Stimulated activated CD4-positive, alpha-beta T cell treated with anti-CD3 and anti-CD28 coated beads, Interleukin-12 subunit alpha, Interleukin-12 subunit beta, amount 100 ng/mL, for 24 hours (primary cell): Measurements from ENCODE around the gene LRBA.

ENCODE experiments used
- DNase-seq, 2 experiments: peaks; one replicate each; pipeline ENCODE4 v3.0.0-alpha.2; 2020; ENCODE audit warnings: low read depth in 2 of 2

LRBA gene

DNA sequence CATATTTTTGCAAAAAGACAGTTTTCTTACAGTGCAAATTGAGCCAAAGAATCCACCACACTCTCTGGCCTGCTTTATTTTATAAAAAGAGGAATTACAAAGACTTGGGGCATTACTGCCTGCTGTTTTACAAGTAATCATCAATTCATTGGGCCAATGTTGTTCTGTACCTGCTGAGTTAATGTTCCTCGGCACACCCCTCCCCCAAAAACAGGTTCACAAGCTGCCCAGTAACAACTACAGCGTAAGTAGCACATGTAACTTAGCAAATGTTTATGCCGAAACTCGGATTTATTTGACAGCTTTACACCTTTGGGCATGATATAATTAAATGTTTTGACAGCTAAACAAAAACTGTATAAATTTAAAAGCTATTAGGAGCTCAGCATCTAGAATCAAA, 647.8 kb downstream of the LRBA start:
- DNase-seq = no peak

GRCh38 chr4:150366487-150366999, 648.5 kb downstream of the LRBA start:
- no peak for DNase-seq

DNA sequence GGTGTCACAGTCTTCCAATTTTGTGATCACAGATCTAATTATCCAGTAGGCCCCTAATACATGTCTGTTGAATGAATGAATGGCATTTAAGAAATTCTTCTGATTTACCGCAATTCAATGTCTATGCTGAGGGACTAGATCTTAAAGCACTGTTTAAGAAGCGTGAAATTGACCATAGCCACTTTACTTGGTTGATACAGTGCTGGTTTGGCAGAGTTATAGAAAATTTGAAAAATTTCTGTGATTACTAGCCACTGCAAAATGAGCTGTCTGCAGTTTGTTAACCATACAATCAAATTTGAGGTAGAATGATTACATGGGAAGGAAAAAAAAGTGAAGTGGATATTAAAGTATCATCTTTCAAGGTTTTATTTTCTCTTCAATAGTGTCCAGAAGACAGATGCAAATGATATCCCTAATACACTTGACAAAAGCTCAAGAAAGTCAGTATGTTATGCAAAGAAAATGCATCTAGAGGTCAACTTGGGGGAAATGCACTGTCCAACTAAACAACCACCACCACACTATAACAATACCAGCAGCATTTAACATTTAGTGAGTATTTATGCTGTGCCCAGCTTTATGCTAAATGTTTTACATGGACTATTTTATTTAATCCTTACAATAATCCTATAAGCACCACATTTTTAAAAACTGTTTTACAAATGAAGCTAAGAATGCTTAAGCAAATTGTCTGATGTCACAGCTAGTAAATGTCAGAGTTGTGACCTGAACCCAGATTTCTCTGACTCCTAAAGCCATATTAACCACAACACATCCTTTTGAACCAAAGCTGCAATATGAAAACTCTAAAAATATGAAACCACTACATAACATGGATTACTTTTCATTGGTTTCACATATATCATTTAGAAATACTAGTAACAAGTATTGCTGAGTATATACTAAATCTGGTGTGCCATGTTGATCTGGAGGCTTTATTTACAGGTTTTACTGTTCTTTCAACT, 651.1 kb downstream of the LRBA start:
- no peak for DNase-seq

DNA sequence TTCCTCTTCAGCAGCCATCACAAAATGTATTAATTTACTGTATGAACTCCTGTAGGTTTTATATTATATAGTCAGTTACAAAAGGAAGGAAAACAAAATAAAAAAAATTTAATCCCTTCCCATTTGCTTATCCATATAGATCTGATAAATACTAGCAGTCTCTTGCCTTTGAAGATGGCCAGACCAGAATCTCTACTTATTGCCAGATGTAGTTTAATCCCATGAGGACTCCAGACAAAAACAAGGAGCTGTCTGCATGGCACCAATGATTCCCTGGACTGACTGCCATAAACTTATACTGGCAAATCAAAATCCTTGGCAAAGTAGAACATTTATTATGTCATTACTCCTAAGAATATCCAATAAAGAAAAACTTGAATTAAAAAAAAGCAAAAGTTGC, 656.4 kb downstream of the LRBA start:
- DNase-seq = no peak

DNA sequence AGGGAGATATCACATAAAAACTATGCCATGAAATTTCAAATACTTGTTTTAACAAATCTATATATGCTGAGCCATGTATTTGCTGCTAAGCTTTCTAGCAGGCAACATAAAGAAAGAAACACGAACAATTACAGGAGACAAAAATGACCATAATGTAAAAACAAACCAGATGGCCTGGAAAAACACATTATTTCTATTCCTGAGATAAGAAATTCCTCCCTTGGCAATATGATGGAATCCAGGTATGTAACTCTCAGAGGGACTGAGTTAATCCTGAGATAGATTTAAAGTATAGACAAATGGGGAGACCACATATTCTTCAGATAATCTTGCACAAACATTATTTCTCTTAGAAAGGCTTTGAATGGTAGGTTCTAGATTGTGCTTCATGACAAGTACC, 657.3 kb downstream of the LRBA start:
- DNase-seq = no peak

GRCh38 chr4:150355858-150356455, 659.1 kb downstream of the LRBA start:
- DNase-seq = no peak

- no peak for DNase-seq
These were observed 659.7 kb downstream of the LRBA start for GRCh38 chr4:150355418-150355817.

- no peak for DNase-seq
These were observed 660.8 kb downstream of the LRBA start for GRCh38 chr4:150354214-150354796.

DNA sequence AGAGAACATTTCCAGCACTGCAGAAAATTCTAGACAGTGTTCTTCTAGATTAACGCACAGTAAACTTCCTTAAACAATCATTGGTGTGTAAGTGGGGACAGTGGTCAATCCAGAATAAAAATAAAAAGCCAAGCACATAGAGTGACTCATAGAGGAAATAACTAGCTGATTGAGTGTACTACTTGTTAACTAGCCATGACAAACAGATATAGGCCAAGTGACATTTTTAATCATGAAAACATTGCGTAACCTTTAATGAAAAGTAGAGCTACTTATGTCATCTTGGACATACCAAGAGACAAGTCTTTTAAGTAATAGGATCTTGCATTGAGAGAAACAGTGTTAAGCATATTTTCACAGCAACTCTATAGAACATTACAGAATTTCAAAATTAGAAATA, 667.0 kb downstream of the LRBA start:
- no peak for DNase-seq

DNA sequence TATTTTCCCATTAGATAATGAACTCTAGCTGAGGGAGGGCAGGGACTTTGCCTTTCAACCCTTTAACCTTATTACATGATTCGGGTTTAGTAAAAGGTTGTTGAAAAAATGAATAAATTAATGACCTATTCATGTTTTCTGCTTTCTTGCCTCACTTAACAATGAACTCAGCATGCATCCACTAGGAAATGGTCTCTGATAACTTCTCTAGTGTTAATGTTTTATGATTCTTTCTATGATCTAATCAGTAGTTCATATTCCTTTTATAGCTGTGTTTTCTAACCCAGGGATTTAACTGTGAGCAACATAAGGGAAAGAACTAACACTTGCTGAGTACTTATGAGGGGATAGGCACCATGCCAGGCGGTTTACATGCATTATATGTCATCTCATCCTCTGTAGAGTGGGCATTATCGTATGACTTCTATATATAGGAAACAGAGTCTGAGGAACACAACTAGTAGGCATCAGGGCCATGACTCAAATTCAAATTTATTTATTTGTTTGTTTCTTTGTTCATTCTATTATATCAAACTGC, 669.8 kb downstream of the LRBA start:
- DNase-seq = no peak

DNA sequence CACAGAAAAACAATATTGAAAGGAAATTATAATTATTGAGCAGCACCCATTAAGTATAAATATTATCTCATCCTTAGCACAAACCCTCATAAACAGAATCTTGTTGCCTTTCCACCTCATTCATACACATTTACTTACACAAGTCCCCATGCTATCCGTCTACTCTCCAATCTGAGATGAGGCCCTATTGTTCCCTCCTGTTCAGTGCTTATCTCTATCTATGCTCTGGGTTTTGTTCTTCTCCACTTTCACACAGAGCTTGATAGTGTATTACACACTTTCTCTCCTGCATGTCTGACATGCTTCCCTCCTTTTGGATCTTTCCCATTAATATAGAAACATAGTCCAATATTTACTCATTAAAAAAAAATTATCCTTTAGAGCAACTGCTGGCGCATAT, 671.3 kb downstream of the LRBA start:
- DNase-seq = no peak

DNA sequence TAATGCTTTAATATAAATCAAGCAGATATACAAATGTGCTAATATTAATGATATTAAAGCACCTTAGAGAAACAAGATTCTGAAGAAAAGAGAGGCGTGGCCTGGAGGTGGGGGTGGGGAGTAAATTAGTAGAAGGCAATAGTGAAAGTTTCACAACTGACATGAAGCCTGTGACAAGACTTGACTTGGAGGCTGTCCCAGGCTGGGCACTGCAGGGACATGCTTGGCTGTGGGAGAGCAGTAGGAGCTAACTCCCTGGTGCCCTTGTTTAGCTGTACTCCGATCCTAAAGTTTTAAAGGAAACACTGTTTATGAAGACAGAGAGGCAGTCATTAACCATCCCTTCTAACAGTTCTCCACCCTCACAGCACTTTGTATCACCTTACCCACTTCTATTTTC, 672.1 kb downstream of the LRBA start:
- DNase-seq = no peak

GRCh38 chr4:150337734-150338133, 677.4 kb downstream of the LRBA start:
- no peak for DNase-seq

GRCh38 chr4:150336676-150337412, 678.2 kb downstream of the LRBA start:
- DNase-seq = no peak

- no peak for DNase-seq
These were observed 682.1 kb downstream of the LRBA start for GRCh38 chr4:150332961-150333360.

DNA sequence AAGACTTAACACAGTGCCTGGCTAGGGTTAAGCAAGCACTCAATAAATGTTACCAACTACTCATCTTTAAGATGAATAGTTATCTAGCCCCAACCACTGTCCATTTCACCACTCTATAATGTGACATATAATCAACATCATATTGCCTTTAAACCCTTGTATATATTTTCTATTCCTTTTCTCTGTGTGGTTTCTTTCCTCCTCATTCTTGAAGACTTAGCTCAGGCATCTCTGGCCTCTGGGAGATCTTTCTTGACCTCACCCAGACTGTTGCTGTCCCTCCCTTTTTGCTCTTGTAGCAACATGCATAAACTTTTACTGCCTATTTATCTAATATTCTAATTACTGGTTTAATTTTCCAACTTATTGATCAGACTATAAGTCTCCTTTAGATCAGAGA, 683.0 kb downstream of the LRBA start:
- DNase-seq = no peak

DNA sequence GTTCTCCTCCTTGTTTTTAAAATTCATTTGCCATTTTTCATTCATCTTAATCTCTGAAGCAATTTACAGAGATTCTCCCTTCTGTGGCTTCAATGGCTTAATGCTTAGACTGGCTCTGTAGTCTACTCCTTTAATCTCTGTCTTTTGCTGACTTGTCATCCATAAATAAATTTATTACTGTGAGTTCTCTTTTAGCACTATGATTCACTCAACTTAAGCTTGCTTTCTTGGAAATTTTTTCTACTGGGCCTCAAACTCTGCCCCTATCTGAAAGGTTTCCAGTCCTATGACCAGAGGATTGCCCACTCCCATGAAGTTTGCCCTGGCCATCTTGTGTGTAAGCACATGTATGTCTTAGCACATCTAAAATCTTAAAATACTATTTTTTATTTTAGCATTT, 685.7 kb downstream of the LRBA start:
- no peak for DNase-seq

- DNase-seq = no peak
These were observed 686.6 kb downstream of the LRBA start for GRCh38 chr4:150328496-150328895.

DNA sequence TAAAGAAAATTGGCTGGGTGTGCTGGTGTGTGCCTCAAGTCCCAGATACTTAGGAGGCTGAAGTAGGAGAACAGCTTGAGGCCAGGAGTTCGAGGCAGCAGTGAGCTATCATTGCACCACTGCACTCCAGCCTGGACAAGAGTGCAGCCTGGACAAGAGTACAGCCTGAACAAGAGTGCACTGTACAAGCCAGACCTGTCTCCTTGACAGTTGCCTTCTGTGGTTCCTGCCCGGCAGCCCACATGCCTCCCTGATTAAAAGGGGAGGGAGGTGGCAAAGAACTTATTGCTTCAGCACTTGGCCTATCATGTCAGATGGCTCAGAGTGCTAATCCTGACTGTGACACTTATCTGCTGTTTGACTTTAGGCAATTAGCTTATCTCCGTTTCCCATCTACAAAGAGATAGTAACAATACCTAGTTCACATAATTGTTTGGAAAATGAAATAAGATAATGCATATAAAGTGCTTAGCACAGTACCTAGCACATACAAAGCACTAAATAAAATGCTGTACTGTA, 687.8 kb downstream of the LRBA start:
- no peak for DNase-seq

DNA sequence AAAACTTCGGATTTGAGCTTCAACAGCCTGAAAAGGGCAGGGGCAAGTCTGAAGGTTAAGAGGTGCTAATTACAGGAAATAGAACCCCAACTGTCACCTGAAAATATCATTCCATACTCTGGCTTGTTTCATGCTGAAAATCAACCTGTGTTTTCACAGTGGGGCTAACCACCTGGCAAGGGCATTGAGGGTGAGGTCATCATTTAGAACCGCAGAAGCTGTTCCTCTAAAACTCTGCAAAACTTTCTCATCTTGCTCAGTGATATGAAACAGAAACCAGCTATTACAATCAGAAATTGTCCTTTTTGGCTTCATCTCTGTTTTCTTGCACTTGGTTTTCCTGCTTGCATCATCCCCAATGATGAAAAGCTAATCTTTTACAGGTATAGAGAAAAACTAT, 689.2 kb downstream of the LRBA start:
- no peak for DNase-seq
